Left kidney (tissue), 8 donors: ENCODE measurements around the gene CRIP3. TPM values are rescaled to one million over a fixed set of nuclear protein-coding genes. Genes with fewer than 3 reads are reported as not detected.
"Not testable (repeated sequence)": the region's sequence is repeated elsewhere in the genome, so short reads cannot be mapped to it uniquely, and the experiment has no call there.

ENCODE experiments used
- DNase-seq: peaks from one replicate; pipeline ENCODE4 v3.0.0-alpha.2; 2013
- long read RNA-seq, 8 donors: transcript quantifications; one replicate each; lab custom pipeline, GENCODE V29; 2026
- polyA plus RNA-seq: library from polyadenylated mRNA; unstranded; fragments of 120-200 nt; gene quantifications from one replicate; pipeline ENCODE4 v1.2.1, GENCODE V29; 2013; ENCODE audit not compliant: insufficient read length

The CRIP3 gene, protein sequence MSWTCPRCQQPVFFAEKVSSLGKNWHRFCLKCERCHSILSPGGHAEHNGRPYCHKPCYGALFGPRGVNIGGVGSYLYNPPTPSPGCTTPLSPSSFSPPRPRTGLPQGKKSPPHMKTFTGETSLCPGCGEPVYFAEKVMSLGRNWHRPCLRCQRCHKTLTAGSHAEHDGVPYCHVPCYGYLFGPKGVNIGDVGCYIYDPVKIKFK
- polyA plus RNA-seq = 7.3 TPM
- long read RNA-seq, donor 1 = 0 reads
- long read RNA-seq, donor 2, partial matches to known transcripts = 0 of 1 reads
- long read RNA-seq, donor 2, other reads (novel, unspliced or antisense) = 0 of 1 reads
- long read RNA-seq, donor 3, partial matches to known transcripts = 0 of 1 reads
- long read RNA-seq, donor 3, other reads (novel, unspliced or antisense) = 0 of 1 reads
- long read RNA-seq, donor 4 = 0 reads
- long read RNA-seq, donor 5, partial matches to known transcripts = 0 of 1 reads
- long read RNA-seq, donor 5, other reads (novel, unspliced or antisense) = 0 of 1 reads
- long read RNA-seq, donor 6 = 0 reads
- long read RNA-seq, donor 7, partial matches to known transcripts = 0 of 1 reads
- long read RNA-seq, donor 7, other reads (novel, unspliced or antisense) = 0 of 1 reads
- long read RNA-seq, donor 8 = 0 reads

DNA sequence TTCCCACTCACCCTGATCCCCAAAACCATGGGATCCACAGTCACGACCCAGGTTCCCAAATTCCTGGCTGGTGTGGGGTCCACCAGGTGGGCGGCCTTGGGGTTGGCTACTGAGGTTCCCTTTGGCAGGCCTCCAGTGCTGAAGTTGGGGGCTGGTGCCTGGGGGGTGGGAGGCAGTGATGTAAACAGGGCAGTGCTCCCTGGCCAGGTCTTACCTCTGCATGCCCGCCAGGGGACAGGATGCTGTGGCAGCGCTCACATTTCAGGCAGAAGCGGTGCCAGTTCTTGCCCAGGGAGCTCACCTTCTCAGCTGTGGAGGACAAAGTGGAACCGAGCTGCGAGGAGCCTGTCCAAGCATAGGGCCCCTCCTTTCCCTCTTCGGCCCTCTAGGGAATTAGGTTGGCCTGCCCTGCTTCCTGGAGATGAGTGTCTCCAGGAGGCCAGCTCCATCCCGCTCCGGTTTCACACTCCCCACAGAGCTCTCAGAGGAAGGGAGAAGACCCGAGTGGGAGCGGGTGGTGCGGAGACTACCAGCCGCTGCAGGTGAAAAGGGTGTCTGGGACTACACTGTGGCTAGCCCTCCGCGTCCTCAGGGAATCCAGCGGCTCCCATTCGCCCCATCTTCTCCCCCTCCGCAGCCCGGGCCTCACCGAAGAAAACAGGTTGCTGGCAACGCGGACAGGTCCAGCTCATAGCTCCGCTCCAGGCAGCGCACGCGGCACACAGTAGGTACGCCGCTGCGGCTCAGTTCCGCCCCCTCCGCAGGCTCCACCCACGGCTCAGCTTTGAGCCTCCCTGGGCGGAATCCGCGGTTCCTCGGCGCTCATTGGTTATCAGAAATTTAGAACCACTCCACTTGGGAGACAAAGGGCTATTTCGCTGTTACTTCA is at the start of gene CRIP3:
Gene CRIP3 (minus strand): TSS at position 726 of the 889 bp plus-strand sequence. CDS start 34 bp downstream, at position 692.
- peak; percentile 15 for DNase-seq

DNA sequence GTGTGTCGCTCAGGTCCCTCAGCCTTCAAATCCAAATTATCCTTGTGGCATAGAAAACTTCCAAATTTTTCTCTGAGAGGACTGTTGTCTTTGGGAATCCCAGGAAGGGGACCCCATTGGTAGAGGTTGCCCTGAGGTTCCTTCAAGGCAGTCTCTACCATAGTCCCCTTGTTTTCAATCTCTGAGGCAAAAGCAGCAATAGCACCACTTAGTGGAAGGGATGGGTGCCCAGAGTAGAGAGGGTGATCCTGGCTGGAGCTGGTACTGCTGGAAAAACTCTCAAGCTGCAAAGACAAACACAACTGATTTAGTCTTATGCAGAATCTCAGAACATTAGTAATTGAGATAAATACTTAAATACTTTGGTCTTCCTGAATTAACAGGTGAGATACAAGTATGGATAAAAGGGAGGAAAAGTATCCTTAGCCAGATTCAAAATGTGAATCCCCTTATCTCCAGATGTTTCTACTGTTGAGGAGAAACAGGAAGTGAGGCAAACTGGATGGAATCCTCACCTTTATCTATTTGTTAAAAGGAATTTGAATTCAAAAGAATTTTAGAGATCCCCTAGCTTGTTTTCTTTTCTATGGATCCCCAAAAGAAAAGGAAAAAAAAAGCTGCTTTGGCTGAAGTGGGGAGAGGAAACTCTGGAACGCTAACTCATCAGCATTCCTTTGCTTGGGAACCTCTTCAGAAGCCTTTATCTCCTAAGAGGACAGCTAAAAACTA is 47.4 kb upstream of the CRIP3 start:
- DNase-seq = no peak

DNA sequence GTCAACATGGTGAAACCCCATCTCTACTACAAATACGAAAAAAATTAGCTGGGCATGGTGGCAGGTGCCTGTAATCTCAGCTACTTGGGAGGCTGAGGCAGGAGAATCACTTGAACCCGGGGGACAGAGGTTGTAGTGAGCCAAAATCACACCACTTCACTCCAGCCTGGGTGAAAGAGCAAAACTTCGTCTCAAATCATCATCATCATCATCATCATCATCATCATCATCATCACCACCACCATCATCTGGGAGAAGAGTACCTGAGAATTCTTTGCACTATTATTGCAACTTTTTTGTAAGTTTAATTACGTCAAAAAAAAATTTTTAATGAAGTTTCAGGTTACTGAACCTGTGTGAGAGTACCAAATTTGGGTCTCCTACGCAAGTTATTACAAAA is 43.3 kb upstream of the CRIP3 start:
- DNase-seq = not testable (repeated sequence)

DNA sequence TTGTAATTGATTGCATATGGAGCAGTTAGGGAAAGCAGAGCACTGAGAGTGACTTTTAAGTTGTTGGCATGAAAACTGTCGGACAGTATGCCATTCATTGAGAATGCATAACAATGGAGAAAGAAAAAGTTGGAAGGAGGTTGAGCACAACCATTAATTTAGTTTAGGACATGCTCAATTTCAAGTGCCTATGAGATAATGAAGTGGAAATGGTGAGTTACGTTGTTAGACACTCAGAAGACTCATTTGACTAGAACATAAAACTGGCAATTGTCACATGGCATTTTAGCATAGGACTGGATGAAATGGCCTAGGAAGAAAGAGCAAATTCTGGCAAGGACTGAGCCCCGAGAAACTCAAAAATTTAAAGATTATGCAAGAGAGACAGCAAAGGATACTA is 38.8 kb upstream of the CRIP3 start:
- no peak for DNase-seq

DNA sequence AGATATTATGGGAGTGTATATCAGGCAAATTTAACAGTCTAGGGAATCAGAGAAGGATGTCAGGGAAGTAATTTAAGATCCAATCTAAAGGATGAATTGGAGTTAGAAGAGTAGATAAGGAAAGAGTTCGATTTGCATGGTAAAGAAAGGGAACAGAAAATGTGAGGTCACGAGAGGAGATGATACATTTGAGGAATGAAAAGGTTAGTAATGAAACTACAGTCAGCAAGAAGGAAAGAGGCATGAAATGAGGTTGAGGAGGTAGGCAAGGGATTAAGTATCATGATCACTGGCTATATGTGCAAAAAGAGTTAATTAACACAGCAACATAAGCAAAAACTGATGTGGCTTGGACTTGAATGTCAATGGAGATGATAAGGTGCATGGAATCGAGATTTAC is 38.4 kb upstream of the CRIP3 start:
- DNase-seq = no peak

DNA sequence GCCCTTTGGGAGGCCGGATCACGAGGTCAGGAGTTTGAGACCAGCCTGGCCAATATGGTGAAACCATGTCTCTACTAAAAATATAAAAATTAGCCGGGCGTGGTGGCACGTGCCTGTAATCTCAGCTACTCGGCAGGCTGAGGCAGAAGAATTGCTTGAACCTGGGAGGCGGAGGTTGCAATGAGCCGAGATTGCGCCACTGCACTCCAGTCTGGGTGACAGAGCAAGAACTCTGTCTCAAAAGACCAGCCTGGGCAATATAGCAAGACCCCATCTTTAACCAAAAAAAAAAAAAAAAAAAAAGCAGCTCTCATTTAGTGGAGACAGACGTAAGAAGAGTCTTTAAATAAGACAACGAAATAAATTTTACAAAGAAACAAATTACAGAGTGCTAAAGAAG is 37.6 kb upstream of the CRIP3 start:
- not testable (repeated sequence) for DNase-seq

DNA sequence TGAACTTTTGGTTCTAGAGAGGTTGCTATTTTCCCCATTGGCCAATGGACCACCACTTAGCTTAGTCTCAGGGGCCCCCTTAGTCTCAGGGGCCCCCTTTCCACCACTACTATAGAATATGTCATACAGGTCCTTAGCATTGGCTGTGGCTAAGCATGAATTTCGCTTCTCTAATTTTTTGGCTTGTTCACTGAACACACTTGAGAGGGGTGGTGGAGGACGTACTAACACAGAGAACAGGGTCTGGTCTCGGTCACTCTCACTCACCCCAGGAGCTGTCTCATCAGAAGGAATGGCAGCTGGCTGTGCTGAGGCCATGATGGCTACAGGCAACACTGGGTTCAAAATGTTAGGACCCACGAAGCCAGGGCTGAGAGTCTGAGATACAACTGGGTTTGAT is 30.5 kb upstream of the CRIP3 start:
- no peak for DNase-seq

DNA sequence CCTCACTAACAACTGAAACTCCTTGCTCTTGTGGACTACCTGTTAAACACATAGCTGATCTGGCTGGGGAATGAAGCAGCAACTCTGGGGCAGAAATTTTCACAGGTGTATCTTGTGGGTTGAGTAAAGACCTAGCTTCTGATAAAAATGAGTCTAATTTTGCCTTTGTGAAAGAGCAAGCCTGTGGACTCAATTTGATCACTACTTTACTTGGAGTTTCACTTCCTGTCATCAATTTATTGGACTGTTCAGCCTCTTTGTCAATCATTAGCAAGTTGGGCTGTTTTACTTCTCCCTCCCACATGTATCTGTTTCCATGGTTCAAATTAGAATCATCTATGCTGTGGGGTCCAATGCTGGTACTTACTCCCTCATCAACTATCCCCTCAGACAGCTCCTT is 29.6 kb upstream of the CRIP3 start:
- no peak for DNase-seq

DNA sequence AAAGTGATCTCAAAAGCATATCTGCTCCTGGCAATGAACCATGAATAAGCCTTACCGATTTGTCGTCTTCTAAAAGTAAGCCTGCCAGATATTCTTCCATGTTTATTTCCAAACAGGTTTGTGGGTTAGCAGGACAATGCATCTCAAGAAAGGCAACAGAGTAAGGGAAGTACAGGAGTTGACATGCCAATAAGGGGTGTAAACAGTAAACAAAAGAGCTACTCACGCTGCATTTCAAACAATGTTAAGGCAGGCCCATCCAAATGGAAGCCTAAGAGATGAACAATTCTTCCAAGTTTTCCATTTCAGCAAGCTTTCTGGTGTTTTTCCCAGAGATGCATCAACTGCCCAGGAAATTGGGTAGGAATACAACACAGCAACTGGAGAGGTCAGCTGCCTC is 27.8 kb upstream of the CRIP3 start:
- no peak for DNase-seq

DNA sequence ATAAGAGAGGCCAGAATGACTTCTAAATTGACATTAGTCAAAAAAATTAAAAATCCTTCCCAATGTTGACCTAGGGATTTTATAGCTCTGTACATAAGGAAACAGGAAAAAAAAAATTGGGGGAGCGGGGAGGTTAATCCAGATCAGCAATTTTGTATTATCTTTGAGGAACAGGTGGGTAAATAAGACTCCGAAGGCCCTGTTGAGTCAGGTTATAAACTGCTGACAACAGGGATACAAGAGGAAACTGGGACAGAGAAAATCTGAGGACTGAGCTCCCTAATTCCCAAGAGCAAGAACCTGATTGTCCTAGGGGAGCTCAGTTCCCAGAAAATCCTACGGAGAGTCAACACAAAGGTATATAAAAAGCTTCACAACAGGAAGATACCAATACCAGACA is 26.8 kb upstream of the CRIP3 start:
- no peak for DNase-seq

DNA sequence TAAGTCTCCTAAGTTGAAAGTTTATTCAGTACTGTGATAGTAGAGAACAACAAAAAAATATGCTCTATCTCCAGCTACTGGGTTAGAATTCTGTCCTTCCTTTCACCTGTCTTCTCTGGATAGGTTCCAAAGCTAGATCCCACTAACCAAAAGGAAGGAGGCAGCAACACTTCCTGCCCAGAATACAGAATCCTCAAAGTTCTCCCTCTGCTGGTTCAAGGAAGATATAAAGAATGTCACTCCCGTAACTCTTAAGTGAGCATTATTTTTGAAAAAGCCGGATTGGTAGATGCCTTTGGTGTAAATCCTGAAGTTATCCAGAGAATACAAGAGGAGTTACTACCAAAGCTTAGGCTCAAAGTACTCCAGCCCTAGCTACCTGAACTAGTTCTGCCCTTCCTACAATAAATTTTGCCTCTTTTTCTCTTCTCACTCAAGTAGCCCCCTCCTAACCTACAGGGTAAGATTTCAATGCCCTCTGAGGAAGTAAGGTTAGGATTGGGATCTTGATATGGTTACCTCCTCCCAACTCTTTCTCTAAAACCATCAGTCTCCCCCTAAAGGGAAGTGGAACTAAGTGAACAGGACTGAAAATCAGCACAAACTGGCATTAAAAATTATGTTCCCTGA is 26.0 kb upstream of the CRIP3 start:
- DNase-seq = peak; percentile 63

DNA sequence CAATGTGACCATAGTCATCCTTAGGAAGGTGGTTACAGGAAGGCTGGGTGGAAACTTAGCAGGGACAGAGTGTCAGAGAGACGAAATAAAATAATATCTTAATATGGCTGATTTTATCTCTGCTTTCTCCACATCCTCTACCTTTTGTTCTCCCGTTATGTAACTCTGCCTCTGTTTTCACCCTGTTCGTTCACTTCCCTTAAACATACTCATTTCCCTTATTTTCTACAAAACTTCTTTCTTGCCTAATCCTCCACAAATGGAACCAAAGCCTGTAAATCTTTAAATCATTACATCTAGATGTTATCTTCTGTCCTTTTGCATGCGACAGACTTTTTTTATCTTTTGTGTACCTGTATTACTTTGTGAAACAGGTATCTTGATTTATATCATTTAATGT is 23.3 kb upstream of the CRIP3 start:
- DNase-seq = no peak

DNA sequence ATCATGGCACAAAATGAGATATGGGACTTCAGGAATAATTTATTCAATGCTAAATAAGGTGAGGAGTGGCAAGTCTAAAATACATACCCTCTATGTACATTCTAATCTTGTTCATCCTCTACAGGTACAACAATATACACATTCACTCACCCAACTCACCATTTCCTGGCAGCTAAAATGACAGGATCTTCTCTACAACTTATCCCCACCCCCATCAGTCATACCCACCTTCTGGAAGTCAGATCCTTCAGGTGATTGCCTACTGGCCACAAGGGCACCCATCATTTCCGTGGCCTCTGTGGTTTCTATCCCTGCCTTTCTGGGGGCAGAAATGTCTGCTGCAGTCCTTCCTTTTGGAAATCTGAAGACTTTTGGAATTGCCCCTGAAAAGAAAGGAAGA is 22.8 kb upstream of the CRIP3 start:
- no peak for DNase-seq

DNA sequence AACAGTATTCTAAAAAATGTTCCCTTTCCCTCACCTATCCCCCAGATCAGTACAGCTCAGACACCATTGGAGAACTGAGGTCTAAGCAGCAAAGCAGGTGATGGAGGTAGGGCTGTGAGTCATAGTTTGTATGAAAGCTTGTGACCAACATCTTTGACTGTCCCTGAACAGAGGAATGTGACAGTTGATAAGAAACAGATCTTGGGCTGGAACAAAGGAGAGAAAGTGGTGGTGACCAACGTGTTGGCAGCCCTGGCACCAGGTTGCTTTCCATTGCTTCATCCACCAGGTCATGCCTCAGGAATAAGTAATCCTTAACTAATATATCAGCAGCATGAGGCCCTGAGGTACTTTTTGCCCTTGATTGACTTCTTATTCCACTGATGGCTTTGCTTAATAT is 19.9 kb upstream of the CRIP3 start:
- DNase-seq = no peak

DNA sequence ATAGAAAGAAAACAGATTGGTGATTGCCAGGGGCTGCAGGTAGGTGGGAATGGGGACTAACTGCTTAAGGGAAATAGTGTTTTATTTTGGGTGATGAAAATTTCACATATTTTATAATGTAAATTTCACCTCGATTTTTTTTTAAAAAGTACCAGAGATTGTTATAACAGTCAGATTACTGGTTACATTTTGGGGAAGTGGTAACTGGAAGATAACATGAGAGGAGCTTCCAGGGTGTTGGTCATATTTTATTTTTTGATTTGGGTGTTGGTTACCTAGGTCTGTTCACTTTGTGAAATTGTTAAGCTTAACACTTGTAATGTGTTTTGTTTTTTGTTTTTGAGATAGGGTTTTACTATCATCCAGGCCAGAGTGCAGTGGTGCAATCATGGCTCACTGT is 17.2 kb upstream of the CRIP3 start:
- no peak for DNase-seq

DNA sequence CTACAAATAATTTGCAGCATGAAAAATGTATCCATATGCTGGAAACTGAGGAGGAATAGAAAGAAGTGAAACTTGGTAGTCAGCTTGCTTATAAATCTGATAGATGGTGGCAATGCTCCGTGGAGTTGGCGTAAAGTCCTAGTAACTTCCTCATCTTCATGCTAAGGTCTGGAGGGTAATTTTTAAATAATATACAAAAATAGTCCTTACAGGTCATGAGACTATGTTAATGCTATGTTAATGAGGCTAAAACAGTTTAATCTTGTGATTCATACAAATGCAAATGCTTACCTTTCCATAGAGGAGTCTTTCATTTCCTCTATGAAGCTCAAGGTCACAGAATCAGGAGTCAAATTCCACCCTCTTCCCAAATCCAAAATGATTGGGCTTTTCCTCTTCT is 9.4 kb upstream of the CRIP3 start:
- DNase-seq = no peak

DNA sequence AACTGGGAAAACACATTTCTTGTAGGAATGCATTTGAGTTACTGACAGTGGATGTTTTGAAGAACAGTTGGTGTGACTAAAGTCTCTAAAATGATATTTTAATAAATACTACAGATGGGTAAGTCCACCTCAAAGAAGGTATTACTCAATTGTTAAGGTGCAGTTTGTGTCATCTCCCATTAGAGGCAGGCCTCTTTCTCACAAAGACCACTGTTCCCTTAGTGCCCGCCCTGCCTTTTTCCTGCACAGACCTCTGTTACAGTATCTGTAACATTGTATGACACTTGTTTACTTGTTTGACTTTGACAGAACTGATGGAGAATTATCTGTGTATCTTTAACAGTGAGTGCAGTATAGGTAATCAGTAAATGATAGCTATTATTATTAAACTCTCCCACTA is 5.2 kb upstream of the CRIP3 start:
- DNase-seq = no peak

DNA sequence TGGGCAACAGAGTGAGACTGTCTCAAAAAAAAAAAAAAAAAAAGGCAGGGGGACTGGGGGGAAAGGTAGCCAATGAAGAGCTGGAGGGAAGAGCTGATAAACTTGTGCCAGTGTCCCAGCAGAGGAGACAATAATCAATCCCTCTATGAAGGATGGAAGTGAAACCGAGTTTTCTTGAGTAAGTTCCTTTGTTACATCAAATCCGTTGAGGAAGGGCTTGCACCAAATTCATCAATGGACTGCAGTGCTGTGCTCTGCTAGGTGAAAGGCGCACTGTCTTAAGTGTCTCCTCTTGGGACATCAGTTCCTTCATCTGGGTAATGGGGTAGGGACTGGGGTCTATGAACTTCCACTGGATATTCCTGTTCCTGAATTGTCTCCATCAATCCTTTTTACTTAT is 3.0 kb upstream of the CRIP3 start:
- no peak for DNase-seq

DNA sequence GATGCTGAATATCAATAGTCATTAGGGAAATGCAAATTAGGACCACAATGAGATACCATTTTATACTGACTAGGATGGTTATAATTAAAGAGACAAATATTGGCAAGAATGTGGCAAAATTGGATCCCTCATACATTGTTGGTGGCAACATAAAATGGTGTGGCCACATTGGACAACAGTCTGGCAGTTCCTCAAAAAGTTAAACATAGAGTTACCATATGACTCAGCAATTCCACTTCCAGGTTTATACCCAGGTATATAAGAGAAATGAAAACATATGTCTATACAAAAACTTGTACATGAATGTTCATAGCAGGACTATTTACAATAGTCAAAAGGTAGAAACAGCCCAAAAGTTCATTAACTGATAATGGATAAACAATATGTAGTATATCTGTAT is 2.0 kb upstream of the CRIP3 start:
- no peak for DNase-seq

DNA sequence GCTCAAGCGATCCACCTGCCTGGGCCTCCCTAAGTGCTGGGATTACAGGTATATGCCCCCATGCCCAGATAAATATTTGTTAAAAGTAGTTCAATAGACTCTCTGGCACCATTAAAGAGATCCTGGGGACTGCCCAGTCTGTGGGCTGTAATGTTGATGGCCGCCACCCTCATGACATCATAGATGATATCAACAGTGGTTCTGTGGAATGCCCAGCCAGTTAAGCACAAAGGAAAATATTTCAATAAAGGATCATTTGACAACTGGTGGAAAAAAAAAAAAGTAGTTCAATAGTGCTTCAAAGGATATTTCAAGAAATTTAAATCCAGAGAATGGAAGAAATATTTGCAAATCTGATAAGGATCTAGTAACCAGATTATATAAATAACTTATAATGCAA is 1.5 kb upstream of the CRIP3 start:
- DNase-seq = no peak

DNA sequence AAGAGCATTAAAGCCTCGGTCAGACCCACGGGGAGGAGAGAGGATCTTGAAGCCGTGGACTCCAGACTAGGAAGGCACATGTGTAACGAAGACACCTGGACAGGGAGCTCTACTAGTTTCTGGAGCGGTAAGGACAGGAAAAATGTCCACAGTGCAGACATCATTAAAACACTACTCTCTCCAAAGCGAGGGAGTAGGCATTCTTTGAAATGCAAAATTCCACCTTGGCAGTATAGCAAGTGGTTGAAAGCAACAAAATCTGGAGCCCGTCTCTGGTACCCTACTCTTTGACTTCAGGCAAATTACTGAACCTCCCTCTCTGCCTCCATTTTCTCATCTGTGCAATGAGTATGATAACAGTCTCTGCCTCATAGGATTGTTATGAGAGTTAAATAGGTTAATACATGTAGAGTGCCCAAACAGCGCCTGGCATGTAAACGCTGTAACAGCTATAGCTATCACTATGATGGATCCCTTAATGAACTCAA is 408 bp upstream of the CRIP3 start:
- no peak for DNase-seq
